ENCODE results near the gene FAM222B. TPM values are rescaled to one million over a fixed set of nuclear protein-coding genes. Genes with fewer than 3 reads are reported as not detected.
A peak's percentile ranks its signal among the peaks of the same experiment; 100 is the strongest.

FAM222B gene
- total RNA-seq, 3 donors from 2014 or later = 9.7 to 12.0 (median 10.5) TPM

GRCh38 chr17:28717578-28718332 is 124.8 kb downstream of the FAM222B start, which contains the start of gene RAB34:
RAB34 (minus strand) TSS chr17:28717868; CDS start chr17:28717266, 602 bp downstream.
- Histone ChIP-seq H3K27ac (peak within 1 kb of the TSS; percentile 95 to 98), H3K4me1 (peaks cover 0 to 27% of the 10 kb centered on the region in 2 donors), H3K36me3 (no peaks in the 10 kb centered on the region), H3K27me3 (no peaks in the 10 kb centered on the region), H3K4me3 (peak within 1 kb of the TSS; percentile 72 to 97 (median 93)), H3K9me3 (no peaks in the 10 kb centered on the region)
- intact Hi-C loops (cut with DNase I; ENCODE audit: low total_unique reads) = no loop called here
- peak; percentile 66 to 76 for DNase-seq (ENCODE audit: low spot score in 2 of 2)
- TF ChIP-seq POLR2AphosphoS5 (IDR thresholded peaks at IDR 0.05) (peak; percentile 54 to 65 (median 61)), POLR2A (IDR thresholded peaks at IDR 0.05) (no peak)

- H3K4me1 ChIP-seq = peaks cover 0 to 27% of the 10 kb centered on the region in 2 donors
- DNase-seq (ENCODE audit: low spot score in 2 of 2) = no peak
- intact Hi-C loops (cut with DNase I; ENCODE audit: low total_unique reads) = no loop called here
Measured at GRCh38 chr17:28716740-28717577, 125.6 kb downstream of the FAM222B start.

GRCh38 chr17:28715217-28715616 is 127.4 kb downstream of the FAM222B start:
- intact Hi-C loops (cut with DNase I; ENCODE audit: low total_unique reads) = no loop called here
- H3K27ac ChIP-seq = no peak overlapping the region
- no peak overlapping the region for H3K4me3 ChIP-seq
- H3K36me3 ChIP-seq = no peaks in the 10 kb centered on the region
- no peaks in the 10 kb centered on the region for H3K9me3 ChIP-seq
- no peak for TF ChIP-seq CTCF (IDR thresholded peaks at IDR 0.05)
- H3K27me3 ChIP-seq = no peaks in the 10 kb centered on the region
- DNase-seq (ENCODE audit: low spot score in 2 of 2) = no peak
- peaks cover 0 to 16% of the 10 kb centered on the region in 2 donors for H3K4me1 ChIP-seq

More at GRCh38 chr17:28716740-28717577, 125.6 kb downstream of the FAM222B start:
- peak in 1 of 3 donors; percentile 4 for TF ChIP-seq POLR2AphosphoS5 (IDR thresholded peaks at IDR 0.05)
- no peak for TF ChIP-seq CTCF (IDR thresholded peaks at IDR 0.05)
- Histone ChIP-seq H3K36me3 (no peaks in the 10 kb centered on the region), H3K27me3 (no peaks in the 10 kb centered on the region), H3K9me3 (no peaks in the 10 kb centered on the region), H3K27ac (peak overlapping the region; percentile 95 to 98), H3K4me3 (peak overlapping the region; percentile 72 to 97 (median 93))

- no peak for DNase-seq (ENCODE audit: low spot score in 2 of 2)
- no peak for TF ChIP-seq POLR2A (IDR thresholded peaks at IDR 0.05)
- TF ChIP-seq CTCF (IDR thresholded peaks at IDR 0.05) = no peak
- TF ChIP-seq POLR2AphosphoS5 (IDR thresholded peaks at IDR 0.05) = no peak
- Histone ChIP-seq H3K4me1 (peaks cover 0 to 16% of the 10 kb centered on the region in 2 donors), H3K27me3 (no peaks in the 10 kb centered on the region), H3K36me3 (no peaks in the 10 kb centered on the region), H3K9me3 (no peaks in the 10 kb centered on the region), H3K4me3 (no peak overlapping the region), H3K27ac (no peak overlapping the region)
- intact Hi-C loops (cut with DNase I; ENCODE audit: low total_unique reads) = no loop called here
Measured at GRCh38 chr17:28714281-28714680, 128.3 kb downstream of the FAM222B start.

GRCh38 chr17:28712705-28713415 is 129.7 kb downstream of the FAM222B start:
- no peaks in the 10 kb centered on the region for H3K36me3 ChIP-seq
- no peaks in the 10 kb centered on the region for H3K9me3 ChIP-seq
- no peak for DNase-seq (ENCODE audit: low spot score in 2 of 2)
- H3K4me3 ChIP-seq = no peak overlapping the region
- intact Hi-C loops (cut with DNase I; ENCODE audit: low total_unique reads) = no loop called here
- no peaks in the 10 kb centered on the region for H3K27me3 ChIP-seq
- no peak for TF ChIP-seq POLR2AphosphoS5 (IDR thresholded peaks at IDR 0.05)
- no peak for TF ChIP-seq POLR2A (IDR thresholded peaks at IDR 0.05)
- no peak for TF ChIP-seq CTCF (IDR thresholded peaks at IDR 0.05)
- H3K27ac ChIP-seq = no peak overlapping the region
- peaks cover 0 to 10% of the 10 kb centered on the region in 2 donors for H3K4me1 ChIP-seq
